GM19025 (cell line): ENCODE measurements around the gene BPI.
"Not testable (repeated sequence)": the region's sequence is repeated elsewhere in the genome, so short reads cannot be mapped to it uniquely, and the experiment has no call there.

Experiments used
- ATAC-seq: cut with Tn5 transposase; IDR thresholded peaks from one replicate; pipeline ENCODE4 v1.9.1; 2021; ENCODE audit warnings: mild to moderate bottlenecking, low read depth, moderate library complexity; ENCODE audit not compliant: unreplicated experiment

BPI gene

DNA sequence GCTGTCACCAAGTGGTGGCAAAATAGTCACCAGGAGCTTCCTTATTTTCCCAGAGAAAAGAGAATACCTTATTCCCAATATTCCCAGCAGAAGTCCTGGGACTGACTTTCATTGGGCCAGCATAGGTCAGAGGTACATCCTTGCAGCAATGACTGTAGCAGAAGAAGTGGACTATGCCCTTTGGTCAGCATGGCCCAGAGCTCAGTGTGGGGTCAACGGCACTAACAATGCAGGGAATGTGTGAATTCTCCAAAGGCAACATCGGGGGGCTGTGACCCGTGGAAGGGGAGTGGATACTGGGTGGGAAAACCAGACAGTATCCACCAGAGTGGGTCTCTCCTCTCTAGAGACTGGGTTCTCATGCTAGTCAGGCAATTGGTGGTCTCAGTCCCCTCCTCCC lies 26.7 kb downstream of the BPI start:
- ATAC-seq: no peak

DNA sequence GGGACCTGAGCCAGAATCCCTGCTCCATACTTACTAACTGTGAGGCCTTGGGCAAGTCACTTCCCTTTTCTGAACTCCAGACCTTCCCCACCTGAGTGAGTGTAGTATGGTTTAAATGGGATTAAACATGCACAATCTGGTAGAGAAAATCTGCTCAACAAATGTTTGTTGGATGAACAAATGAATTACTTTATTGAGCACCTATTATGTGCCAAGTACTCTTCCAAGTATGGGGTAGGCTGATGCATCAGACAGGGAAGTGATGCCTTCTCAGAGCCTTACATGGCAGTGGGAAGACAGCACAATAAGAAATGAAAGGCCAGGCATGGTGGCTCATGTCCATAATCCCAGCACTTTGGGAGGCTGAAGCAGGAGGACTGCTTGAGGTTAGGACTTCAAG lies 27.3 kb downstream of the BPI start:
- ATAC-seq: no peak

DNA sequence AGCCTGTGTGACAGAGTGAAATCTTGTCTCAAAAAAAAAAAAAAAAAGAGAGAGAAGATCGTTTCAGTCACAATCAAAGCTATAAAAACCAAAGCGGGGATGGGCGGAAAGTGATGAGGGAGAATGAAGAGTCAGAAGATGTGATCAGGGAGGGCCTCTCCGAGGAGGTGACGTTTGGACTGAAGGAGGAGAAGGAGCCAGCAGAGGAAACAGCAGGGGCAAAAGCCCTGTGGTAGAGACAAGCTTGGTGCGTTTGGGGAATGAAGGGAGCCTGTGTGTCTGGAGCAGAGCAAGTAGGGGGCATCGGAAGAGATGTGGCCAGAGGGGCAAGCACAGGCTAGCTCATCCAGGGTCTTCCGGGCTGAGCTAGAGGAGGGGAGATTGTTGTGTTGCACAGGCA lies 27.9 kb downstream of the BPI start:
- no peak for ATAC-seq

DNA sequence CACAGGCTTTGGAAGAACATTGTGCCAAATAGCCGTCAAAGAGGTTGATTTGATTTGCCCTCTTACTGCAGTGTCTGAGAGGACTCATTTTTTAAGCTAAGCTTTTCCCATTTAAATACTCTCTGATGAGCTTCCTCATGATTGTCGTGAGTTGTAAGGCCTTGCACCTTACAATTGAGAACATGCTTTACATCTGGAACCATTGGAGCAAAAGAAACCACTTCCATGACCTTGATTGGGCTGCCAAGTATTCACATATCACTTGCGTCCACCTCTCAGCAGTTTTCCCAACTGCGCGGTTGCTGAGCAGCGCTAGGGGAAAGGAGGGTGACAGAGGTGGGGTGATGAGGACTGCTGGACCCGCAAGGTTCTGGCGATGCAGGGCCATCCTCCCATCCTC lies 30.1 kb downstream of the BPI start:
- no peak for ATAC-seq

DNA sequence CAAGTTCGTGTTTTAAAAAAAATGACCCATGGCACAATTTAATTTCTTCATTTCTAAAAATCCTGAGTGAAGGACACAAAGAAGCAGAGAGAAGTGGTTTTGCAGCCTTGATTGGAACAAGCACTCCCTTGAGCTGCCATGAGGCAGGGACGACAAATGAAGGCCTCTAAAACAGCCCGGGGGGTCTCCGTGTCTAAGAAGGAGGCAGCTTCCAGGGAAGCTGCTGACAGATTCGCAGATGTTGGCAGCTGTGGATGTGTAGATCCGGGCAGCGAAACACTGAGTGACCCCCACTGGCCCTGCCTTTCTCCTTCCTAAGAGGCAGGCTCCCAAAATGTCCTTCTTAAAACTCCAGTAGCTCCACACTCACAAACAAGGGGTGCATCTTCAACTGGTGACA lies 32.8 kb downstream of the BPI start:
- no peak for ATAC-seq

DNA sequence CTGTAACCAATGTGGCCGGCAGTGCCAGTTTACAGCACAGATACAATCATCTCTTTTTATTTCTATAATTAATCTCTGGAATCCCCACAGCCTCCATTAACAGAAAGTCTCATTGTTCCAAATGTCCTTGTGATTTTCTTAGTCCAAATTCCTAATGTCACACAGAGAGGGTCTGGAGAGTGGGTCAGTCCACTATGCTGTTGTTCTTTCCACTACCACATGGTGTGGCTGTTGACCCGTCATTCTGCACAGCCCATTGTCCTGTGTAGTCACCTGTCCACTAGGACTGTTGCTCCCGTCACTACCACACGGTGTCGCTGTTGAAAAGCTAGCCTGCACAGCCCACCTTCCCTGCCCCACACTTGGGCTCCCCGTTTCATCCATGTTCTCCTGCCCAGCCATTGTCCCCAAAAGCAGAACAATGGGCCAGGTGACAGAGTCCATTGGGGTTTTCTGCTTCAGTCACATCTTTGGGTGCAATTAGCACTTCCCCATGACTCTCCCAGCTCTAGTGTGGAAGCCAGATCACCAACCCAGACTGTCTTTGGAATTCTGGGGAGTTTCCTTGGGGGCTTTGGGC lies 33.7 kb downstream of the BPI start:
- ATAC-seq: no peak

DNA sequence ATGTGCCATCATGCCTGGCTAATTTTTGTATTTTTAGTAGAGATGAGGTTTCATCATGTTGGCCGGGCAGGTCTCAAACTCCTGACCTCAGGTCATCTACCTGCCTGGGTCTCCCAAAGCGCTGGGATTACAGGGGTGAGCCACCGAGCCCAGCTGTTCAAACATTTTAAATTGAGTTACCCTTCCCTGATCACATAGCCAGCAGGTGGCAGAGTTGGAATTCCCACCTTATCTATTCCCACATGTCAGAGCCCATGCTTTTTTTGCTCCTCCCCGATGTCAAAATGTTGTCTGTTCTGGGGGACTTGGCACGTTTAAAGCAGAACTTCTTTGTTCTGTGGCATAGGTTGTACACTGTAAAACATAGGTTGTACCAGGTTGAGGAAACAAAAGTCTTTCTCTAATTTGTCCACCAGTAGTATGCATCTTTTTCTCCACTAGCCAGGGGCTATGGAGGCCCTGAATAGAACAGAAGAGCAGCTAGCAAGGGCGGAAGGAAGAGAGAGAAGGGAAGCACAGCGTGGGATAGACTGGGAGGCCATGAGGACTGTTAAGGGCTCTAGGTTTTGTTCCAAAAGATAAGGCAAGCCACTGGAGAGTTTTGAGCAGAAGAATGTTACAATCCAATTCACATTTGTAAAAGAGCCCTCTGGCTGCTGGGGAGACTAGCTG lies 35.0 kb downstream of the BPI start:
- no peak for ATAC-seq

DNA sequence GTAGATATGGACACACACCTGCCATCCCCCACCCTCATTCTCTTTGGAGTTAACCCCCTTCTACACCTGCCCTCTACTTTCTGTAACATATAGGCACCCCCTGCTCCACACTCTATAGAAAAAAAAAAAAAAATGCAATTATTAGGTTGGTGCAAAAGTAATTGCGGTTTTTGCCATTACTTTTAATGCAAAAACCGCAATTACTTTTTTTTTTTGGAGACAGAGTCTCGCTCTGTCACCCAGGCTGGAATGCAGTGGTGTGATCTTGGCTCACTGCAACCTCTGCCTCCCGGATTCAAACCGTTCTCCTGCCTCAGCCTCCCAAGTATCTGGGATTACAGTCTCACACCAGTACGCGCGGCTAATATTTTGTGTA lies 35.6 kb downstream of the BPI start:
- not testable (repeated sequence) for ATAC-seq

DNA sequence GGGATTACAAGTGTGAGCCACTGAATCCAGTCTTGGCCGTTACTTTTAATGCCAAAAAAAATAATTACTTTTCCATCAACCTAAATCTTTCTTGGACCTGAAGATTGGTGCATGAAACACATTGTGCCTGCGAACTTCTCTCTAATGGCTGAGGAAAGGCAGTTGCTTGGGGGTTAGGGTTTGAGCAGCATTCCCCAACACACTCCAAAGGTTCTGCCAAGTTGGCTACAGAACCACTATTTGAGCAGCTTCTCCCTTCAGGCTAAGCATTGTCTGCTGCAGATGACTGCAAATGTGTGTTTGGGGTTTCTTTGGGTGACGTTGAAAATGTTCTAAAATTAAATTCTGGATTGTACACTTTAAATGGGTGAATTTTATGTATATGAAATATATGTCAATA lies 36.0 kb downstream of the BPI start:
- ATAC-seq: no peak

DNA sequence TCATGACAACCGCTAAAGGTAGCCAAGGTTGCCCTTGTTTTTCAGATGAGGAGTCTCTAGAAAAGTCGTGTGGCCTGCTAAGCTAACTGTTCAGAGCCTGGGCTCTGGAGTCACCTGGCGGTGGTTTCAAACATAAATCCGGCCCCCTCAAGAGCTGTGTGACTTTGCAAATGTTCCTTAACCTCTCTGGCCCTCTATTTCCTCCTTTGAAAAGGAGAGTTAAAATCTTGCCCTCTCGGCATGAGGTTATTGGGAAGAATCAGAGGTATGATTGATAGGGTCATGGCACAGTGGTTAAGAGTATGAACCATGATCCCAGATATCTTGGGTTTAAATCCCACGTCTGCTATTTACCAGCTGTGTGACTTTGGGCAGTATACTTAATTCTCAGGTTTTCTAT lies 36.7 kb downstream of the BPI start:
- no peak for ATAC-seq

DNA sequence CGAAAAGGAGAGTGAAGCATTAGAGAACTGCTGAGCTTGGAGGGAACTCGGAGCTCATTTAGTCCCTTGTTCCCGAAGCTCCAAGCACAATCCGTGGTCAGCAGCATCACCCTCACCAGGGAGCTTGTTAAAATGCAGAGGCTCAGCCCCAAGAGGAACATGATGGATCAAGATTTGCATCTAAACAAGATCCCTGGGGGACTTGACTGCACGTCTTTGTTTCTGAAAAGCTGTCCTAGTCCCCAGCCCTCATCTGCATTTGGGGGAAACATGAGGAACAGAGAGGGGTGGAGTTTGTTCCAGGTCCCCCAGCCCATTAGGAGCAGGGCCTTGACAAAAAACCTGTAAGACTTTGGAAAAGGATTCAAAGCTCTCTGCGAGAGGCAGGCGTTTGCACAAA lies 38.3 kb downstream of the BPI start:
- no peak for ATAC-seq

DNA sequence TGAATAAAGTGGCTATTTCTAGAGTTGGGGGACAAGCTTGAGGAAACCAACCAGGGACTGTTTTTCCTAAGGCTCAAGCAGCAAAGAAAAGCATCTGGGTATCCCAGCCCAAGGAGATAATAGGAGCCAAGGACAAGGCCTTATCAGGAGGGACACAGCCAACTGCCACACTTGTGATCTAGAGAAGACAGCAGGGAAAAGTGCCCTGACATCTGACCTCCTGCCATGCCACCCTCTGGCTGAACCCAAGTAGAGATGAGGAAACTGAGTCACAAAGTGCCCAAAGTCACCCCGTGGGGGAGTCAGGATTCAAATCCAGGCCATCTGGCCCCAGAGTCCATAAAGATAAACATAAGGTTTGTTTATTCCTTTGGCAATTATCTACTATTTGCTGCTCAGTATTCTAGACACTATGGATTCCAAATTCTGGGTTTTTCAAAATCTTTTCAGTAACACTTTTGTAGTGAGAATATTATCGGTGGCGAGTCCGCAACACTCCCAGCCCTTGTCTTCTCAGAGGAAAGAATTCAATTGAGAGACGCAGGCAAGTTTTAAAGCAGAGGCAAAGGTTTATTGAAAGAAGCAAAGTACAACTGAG lies 38.9 kb downstream of the BPI start:
- no peak for ATAC-seq

DNA sequence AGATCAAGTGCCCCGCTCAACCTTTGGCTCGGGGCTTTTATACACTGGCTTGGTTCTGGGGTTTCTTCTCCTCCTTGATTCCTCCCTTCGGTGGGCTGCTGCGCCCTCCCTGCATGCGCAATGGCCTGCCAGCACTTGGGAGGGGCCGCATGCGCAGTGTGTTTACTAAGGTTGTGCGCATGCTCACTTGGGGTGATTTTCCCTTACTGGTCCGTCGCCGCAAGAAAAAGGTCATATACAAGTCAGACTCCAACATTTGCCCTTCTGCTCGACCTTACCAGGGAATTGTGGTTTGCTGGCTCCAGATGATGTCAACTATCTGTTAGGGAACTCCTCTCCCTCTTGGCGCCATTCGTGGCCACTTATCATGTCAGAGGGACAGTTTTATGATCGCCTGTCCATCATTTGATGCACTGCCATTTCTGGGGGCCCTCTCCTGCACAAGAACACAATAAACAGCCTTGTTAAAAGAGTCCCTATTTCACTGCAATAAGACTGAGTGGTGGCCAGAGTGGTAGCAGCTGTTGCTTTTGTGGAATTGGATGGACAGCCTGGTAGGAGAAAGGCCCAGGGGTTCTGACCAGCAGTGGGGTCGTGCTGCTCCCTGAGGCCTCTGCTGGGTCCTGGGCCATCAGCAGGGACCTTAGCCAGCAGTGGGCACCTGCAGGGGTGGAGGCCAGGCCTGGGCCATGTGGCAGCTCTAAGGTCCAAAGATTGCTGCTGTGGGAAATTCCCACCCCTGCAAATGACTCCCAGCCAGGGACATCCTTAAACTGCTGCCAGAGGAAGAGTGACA lies 39.6 kb downstream of the BPI start:
- ATAC-seq: no peak

DNA sequence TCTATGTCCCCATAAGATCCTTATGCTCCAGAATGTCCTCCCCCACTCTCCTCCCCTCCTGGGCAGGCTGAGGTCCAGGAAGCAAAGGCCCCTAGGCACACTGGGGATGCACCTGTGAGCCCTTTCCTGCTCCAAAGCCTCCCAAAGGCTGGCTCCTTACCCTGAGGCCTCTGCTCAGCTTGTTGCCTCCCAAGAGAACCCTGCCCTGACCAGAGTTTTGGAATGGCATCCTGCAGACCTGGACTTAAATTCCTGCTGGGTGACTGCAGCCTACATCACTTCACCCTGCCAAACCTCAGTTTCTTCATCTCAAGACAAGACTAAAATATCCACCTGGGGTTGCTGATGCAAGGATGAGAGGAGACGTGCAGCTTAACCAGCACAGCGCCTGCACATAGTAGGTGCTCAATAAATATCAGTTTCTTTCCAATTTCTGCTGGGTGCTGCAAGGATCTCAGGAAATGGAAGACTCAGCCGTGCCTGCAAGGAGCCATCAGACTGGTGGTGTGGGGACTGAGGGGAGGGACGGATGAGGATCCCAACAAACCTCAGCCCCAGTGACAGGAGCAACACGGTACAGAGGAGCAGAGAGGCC lies 40.2 kb downstream of the BPI start:
- no peak for ATAC-seq

DNA sequence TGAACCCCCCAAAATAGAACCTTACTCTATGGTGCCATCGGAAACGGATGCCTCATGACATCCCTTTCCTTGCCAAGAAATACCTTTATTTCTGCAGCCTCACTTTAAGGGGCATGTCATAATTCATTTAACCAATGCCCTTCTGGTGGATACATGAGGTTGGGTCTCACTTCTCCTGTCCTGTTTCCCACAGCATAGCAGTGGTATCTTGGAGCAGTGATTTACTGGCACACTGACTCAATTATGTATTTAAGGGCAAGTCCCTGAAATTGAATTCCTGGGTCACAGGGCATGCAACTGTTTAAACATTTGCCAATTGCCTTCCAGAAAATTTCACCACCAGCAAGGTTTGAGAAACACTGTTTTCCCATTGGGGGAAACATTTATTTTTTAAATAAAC lies 41.7 kb downstream of the BPI start:
- ATAC-seq: no peak

DNA sequence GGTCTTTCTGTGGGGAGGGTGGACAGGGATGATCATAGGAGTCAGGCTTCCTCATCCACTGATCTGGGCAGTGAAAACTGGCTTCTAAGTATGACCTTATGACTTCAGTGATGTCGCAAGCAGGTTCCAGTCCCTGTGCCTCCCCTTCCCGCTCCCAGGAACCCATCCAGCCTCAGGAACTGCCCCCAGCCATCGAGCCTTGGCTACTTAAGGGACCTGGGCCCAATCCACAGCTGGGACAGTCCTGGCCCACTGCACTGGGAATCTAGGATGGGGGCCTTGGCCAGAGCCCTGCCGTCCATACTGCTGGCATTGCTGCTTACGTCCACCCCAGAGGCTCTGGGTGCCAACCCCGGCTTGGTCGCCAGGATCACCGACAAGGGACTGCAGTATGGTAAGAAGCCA lies 42.3 kb downstream of the BPI start, which contains the start of gene LBP:
Gene LBP, plus strand, starts transcription at position 236 of the 405 bp plus-strand sequence. Its CDS starts 35 bp downstream, at position 271.
- ATAC-seq: no peak

DNA sequence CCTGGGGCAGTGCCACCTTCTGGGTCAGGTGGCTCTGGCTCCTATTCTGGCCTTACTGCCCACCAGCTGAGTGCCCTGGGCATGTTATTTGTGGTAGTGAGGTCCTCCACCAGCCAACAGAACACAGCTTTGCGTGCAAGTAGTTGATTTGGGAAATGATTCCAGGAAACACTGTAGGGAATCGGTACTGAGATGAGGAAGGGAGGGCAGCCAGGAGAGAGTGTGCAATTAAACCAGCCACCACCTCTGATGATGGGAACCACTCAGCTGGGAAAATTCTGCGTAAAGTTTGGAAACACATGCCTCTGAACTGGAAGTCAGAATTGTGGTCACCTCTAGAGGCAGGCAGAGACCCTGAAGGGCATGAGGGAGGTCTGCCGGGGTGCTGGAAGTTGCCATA lies 42.8 kb downstream of the BPI start:
- ATAC-seq: no peak

DNA sequence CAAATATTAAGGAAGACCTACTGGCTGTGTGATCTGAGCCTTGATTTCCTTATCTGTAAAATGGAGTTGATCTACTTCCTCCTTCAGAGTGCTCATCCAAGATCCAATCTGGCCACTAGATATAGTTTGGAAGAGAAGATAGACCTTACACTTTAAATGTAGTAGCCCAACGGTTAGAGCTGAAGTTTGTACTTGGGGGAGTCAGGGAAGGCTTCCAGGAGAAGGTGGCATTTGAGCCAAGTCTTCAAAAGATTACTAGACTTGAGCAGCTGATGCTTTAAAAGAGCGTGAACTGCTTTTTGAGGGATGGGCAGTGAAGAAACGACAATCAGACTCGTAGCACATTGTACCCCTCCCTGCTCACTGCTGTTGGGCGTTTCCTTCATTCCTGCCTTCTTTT lies 45.9 kb downstream of the BPI start:
- no peak for ATAC-seq

DNA sequence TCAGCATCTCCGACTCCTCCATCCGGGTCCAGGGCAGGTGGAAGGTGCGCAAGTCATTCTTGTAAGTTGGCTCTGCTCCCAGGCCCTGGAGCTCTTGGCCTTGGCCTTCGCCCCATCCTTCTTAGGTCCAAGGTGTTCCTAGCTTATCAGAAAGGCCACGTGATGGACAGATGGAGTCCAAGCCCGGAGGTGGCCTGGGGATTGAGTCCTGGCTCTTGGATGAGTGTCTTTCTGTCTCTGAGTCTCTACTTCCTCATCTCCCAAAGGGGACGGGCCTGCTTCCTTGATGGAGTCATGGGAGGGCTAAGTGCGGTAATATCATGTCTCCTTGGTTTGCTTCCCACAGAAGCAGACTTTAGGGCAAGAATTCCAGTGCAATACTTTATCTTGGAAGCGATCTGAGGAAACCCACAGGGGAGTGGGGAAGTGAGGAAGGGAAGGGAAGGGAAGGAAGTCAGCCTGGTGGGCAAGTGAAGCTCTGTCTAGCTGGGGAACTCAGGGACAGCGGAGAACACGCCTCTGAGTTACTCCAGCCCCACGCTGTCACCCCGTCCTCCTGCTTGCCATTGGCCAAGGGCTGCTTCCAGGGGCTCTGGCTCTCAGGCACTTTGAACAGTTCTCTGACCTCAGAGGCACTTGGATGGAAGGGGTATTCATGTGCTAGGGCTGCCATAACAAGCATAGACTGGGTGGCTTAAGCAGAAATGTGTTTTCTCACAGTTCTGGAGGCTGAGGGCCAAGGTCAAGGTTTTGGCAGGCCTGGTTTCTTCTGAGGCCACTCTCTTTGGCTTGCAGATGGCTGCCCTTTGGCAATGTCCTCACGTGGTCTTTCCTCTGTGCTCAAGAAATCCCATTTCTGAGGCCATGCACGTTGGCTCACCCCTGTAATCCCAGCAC lies 47.2 kb downstream of the BPI start:
- ATAC-seq: no peak

DNA sequence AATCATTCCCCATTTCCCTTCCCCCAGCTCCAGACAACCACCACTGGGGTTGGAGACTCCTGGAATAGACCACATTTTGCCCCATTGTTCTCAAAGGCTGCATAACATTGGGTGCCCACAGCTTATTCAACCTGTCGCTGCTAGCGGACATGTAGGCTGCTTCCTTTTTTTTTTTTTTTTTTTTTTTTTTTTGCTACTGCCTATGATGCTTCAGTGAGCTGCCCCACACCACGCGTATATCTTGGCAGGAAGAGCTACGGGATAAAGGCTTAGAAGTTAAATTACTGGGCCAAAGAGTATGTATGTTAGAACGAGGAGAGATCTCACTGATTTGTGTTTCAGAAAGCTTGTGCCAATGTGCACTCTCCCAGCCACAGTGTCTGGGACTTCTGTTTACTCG lies 49.4 kb downstream of the BPI start:
- ATAC-seq: no peak
